D721Med (cell line): ENCODE data around the gene CPZ.

Source experiments
- DNase-seq: peaks from one replicate; pipeline ENCODE4 v3.0.0; 2011; ENCODE audit warnings: low spot score; ENCODE audit not compliant: insufficient read length
- FAIRE-seq: peaks from 2 replicates; lab custom pipeline; 2011; peaks lifted over from hg19 to GRCh38; lab: Jason Lieb, UNC
- CTCF ChIP-seq: IDR thresholded peaks from 2 replicates; pipeline ENCODE4 v1.5.1; 2012; ENCODE audit warnings: mild to moderate bottlenecking, control low read depth; ENCODE audit not compliant: insufficient read depth; ENCODE audit errors: missing control alignments

Gene CPZ

GRCh38 chr4:8557151-8558076 is 35.2 kb upstream of the CPZ start:
- FAIRE-seq (no peak), DNase-seq (no peak)
- TF ChIP-seq CTCF = no peak

DNA sequence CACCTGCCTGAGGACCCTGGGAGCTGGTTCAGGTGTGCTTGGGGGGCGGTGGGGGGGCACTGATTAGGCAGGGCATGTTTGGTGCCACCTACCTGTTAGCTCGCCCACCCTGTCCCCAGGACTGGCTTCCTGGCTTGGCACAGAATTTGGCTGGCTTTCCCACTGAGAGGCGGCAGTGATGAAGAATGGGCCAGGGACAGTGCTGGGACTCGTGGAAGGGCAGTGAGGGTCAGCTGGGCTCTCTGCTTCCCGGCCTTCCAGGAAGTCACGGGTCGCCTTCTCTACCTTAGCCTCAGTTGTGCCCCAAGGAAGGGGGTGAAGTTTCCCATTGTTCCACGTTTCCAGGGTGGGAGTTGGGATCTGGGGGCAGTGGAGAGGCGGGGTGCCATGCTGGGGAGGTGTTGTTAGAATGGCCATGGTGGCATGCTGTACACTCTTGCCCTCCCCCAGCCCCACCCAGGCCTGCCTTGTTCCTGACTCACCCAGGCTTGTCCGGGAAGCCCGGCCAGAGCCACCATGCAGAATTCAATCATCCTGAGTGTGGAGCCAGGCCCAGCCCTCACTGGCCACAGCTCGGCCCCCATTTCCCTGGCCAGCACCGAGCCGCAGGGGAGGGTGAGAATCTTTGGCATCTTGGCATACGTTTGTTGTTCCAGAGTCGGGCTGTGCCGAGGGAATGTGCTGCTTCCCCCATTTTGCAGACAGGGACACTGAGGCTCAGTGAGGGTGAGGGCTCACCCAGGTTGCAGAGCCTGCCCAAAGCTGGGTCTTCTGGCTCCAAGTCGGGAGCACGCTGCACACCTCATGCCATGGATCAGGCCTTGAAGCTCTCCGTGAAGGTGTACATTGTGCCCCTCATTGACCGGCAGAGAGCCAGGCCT is 34.2 kb upstream of the CPZ start:
- DNase-seq (no peak), FAIRE-seq (no peak)
- no peak for TF ChIP-seq CTCF

- FAIRE-seq = no peak
Observed at GRCh38 chr4:8559011-8559410, 33.6 kb upstream of the CPZ start.

DNA sequence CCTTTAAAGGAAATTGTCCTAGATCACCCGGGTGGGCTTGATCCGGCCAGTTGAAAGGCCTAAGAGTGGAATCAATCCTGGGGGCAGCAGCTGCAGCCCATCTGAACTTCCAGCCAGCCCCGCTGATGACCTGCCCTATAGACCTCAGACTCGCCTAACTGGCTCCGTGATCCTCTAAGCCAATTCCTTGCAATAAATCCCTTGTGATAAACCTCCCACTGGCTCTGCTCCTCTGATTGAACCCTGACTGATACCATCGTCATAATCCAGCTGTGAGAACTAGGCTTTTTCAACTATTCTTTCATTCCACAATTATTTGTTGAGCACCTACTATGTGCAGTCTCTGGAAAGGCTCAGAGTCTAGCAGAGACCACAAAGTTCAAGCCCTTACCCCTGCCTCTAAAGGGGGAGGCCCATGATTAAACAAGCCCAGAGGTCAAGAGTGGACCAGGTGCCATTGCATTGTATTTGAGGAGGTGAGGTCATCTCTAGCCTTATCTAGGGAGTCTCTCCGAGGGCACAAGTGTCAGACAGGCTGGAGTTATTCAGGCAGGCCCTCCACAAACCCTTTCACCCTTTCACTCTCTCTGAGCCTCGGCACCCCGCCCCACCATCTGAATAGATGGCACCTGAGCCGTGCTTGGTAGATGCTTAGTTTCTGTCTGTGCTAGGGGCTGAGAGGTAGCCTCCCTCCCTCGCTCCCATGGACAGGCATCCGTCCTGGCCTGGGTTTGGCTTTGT is 32.9 kb upstream of the CPZ start:
- no peak for TF ChIP-seq CTCF
- DNase-seq (no peak), FAIRE-seq (no peak)

More at GRCh38 chr4:8559011-8559410, 33.6 kb upstream of the CPZ start:
- TF ChIP-seq CTCF = no peak
- no peak for DNase-seq

DNA sequence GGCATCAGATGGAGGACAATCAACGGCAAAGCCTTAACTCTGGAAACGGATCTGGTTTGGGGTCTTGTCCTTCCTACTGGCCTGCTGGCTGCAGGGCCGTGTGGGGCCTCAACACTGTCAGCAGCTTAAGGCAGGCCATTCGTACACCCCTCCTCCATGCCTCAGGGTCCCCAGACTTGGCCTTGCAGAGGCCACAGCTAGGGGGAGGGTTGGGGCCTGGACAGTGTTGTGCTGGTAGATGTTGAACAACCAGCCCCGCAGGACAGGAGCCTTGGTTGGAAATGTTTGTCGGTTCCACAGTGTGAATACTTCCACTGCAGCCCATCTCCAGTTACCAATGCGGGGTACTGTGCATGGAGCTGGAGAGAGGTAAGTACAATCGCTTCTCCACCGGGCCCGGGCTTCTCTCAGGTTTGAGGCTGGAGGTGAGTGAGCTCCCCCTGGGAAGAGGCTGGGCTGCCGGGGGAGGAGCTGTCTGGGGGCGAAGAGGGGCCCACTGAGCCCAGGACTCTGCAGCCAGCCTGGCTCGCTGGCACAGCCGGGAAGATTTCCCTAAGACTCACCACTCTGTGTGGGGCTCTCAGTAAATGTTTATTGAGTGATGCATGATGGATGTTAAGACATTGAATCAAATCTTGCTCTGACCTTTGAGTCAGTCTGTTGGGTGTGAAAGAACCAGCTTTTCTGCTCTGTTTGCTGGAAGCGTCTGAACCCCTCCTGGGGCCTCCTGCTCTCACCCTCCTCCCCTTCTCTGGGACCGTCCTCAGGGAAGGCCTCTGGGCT is 32.1 kb upstream of the CPZ start:
- DNase-seq (no peak), FAIRE-seq (no peak)
- no peak for TF ChIP-seq CTCF

- no peak for FAIRE-seq
- no peak for TF ChIP-seq CTCF
- DNase-seq = no peak
Observed at GRCh38 chr4:8564595-8564994, 28.0 kb upstream of the CPZ start.
